ENCODE data around the gene SBF2.

Gene SBF2

DNA sequence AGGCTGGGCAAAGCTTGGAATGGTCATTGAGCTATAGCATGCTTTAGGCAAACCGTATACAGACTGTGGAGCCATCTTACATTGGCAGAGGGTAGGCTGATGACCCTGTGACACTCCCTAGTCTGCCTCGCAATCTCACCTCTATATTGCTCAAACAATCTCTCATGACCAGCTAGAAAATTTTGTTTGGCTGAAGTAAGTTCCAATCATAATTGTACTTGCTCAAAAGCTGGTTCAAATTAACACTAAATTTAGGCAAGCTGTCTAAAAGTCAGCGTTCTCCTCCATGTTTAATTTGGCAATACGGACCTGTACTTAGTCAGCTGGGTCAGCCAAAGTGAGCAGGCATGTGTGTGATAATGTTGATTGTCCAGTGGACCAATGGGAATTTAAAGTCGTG lies 497.2 kb downstream of the SBF2 start:
- DNase-seq, result peak; percentile 31

DNA sequence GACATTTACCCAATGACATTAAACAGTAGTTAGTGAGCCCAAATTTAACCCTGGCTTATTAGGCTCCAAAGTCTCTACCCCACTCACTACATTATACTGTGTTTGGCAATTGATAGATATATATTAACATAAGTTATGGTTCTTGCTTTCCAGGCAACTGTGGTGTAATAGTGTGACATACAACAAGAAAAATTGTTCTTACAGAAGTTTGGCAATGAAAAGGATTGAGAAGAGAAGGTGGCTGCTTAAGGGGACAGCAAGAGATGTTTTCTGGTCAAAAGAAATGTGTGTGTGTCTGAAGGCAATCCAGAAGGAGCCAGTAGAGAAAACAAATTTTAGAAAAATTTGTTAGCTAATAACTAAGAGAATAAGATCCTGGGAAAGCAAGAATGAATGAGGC lies 497.8 kb downstream of the SBF2 start:
- DNase-seq, result peak; percentile 51

- no peak for DNase-seq
Observed at GRCh38 chr11:9790703-9791102, 503.3 kb downstream of the SBF2 start.

- DNase-seq, result no peak
Observed at GRCh38 chr11:9789910-9790309, 504.1 kb downstream of the SBF2 start.

GRCh38 chr11:9787981-9788521 lies 506.0 kb downstream of the SBF2 start:
- DNase-seq, result peak; percentile 94

DNA sequence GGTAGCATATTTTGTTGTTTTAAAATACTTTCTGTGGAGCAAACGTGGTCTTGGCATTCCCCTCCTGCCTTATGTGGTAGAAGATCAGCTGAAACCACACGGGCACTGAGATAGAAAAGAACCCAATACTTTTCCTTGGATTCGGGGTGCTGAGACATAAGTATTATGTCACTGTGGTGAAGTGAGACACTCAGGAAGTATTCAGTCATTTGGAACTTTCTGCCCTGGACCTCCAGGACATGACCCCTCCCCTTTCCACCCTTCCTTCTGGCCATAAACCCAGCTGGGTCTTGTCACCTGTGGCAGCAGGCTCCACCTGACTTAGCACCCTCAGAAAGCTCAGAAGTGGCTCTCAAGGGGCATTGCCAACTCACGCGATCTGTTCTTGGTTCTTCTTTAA lies 506.8 kb downstream of the SBF2 start:
- DNase-seq, result no peak

- DNase-seq, result no peak
Observed at GRCh38 chr11:9784602-9785315, 509.3 kb downstream of the SBF2 start.

DNA sequence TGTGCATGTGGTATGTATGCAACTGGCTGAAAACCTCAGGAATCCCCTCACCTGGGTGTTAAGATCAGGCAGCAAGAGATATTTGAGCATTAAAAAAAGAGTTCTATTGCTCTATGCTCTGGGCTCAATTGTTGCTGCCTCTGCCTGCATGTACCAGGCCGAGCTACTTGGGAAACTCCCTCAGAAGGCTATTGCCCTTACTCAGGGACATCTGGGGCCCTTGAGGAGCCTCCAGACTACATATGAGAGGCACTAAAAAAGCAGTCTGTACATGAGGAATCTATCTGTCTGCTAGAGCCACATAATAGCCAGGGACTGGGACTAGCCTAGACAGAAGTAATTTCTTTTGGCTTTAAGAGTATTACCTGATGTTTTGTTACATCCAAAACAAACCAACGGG lies 510.0 kb downstream of the SBF2 start:
- no peak for DNase-seq

GRCh38 chr11:9780929-9781328 lies 513.1 kb downstream of the SBF2 start:
- no peak for DNase-seq

GRCh38 chr11:9777525-9777924 lies 516.5 kb downstream of the SBF2 start:
- no peak for DNase-seq

DNA sequence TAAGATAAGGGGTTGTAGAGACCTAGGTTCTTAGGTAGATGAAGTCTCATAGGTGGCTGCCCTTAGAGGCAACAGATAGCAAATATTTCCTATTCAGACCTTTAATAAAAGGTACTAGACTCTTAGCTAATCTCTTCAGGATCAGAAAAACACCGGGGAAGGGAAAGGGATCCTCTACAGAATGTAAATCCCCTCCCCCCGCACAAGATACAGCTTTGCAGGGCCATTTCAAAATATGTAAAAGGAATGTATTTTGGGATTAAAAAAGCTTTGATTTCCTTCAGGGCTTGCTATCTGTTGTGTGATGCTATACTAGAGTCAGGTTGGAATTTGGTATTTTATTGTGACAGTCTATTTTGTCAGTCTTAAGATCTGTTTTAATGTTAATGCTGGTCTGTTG lies 517.0 kb downstream of the SBF2 start:
- DNase-seq, result no peak

- DNase-seq, result no peak
Observed at GRCh38 chr11:9776203-9776602, 517.8 kb downstream of the SBF2 start.

- no peak for DNase-seq
Observed at GRCh38 chr11:9775398-9775779, 518.6 kb downstream of the SBF2 start.

GRCh38 chr11:9774591-9775397 lies 519.2 kb downstream of the SBF2 start:
- peak; percentile 97 for DNase-seq

DNA sequence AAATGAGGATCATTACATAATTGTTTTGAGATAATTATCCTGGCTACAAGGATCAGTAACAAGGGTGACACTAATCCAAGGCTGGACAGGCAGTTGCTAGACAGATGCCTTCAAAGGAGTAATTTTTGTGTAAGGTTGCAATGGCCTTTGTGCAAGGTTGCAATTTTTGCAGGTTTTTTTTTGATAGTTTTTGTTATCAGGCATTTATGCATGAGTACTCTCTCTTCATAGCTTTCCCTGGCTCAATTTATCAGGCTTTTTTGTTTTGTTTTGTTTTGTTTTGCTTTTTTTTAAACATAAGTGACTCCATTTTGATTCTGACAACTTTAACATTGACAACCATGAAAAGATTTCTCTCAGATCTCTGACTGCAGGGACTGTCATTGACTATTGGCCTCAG lies 519.9 kb downstream of the SBF2 start:
- no peak for DNase-seq

GRCh38 chr11:9773524-9773923 lies 520.5 kb downstream of the SBF2 start:
- DNase-seq, result no peak

DNA sequence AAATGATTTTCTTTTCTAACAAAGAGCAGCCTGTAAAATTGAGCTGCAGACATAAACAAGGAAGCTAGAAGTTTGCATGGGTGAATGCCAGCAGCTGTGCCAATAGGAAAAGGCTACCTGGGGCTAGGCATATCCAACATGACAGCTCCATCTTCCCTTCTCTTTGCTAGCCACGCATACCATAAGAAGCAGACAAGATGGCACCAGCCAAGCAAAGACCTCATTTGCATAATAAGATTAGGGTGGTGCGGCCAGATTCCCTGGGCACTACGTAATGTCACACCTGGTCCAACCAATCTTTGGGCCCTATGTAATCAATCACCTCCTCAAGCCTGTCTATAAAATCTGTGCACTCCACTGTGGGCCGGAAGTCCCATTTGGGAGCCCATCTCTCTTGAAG lies 521.8 kb downstream of the SBF2 start:
- no peak for DNase-seq

DNA sequence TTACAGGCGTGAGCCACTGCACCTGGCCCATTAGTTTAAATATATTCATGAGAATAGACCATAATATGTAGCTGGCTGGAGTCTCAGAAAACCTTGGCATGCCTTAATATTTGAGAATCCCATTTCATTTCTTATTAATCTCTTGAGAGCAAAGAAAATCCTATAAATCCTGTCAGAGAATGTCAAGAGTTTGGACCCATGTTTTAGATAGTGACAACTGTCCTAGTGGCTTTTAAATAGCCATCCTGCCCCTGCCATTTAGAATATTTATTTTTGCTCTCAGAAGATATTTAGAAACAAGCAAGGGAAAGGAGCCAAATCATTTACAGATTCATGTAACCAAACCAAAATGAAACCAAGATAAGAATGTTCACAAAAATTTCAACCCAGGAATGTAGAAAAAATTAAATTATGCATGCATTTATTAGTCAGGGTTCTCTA lies 522.9 kb downstream of the SBF2 start:
- peak; percentile 50 for DNase-seq

DNA sequence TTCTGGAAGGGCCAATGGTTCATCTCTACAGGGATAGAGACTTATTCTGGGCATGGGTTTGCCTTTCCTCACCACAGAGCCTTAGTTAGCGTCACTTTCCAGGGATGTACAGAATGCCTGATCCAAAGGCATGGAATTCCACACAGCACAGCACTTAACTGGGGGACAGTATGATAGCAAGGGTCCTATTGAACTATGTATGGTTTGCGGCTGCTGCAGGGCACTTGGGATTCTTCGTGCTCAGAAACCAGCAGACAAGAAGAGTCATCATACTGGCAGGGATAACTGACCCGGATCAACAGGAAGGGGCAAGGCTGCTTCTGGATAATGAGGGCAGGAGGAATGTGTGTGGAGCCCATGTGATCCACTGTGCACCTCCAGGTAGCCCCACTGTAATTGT lies 524.4 kb downstream of the SBF2 start:
- no peak for DNase-seq

GRCh38 chr11:9765320-9766101 lies 528.5 kb downstream of the SBF2 start:
- DNase-seq, result peak; percentile 99

- DNase-seq, result no peak
Observed at GRCh38 chr11:9763301-9763700, 530.7 kb downstream of the SBF2 start.

DNA sequence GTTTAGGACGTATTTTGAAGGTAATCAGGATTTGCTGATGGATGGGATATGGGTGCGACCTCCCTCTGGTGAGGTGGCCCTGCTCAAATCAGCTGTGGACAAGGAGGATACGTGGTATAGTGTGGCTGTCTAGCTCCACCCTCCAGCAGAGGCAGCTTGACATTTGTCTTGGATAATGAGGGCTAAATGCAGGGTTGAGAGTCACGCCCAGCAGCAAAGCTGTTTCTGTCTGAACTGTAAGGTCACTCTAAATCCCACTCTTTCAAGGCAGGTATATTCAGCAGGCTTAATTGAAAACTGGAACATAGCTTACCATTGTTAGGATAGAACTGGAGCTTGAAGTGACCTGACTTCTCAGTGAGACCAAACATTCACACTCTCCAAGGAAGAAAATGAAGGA lies 531.5 kb downstream of the SBF2 start:
- DNase-seq, result no peak

- no peak for DNase-seq
Observed at GRCh38 chr11:9761441-9761945, 532.5 kb downstream of the SBF2 start.
